GM23248 (cell line): ENCODE measurements around the gene LCN15. TPM values are rescaled to one million over a fixed set of nuclear protein-coding genes. Genes with fewer than 3 reads are reported as not detected.
"Not testable (repeated sequence)": the region's sequence is repeated elsewhere in the genome, so short reads cannot be mapped to it uniquely, and the experiment has no call there.

Experiments used
- DNase-seq: peaks from one replicate; pipeline ENCODE4 v3.0.0-alpha.2; 2015
- H2AFZ ChIP-seq: fragments of 200-600 bp; sonication (generic); 2 replicates; pipeline ENCODE4 v1.6.1; 2016; ENCODE audit warnings: antibody characterized with exemption
- H3F3A ChIP-seq: fragments of 200-600 bp; sonication (generic); 2 replicates; pipeline ENCODE4 v1.6.1; 2016; ENCODE audit warnings: mild to moderate bottlenecking, antibody characterized with exemption, mixed run types; ENCODE audit not compliant: insufficient read depth
- H3K27ac ChIP-seq: fragments of 200-600 bp; sonication (generic); 2 replicates; pipeline ENCODE4 v1.5.1; 2016; ENCODE audit warnings: mild to moderate bottlenecking
- H3K27me3 ChIP-seq: fragments of 200-600 bp; sonication (generic); replicated peaks from 2 replicates; pipeline ENCODE4 v1.6.1; 2016; ENCODE audit warnings: mild to moderate bottlenecking; ENCODE audit not compliant: insufficient read depth
- H3K36me3 ChIP-seq: fragments of 200-600 bp; sonication (generic); 2 replicates; pipeline ENCODE4 v1.6.1; 2016; ENCODE audit warnings: low read depth, mild to moderate bottlenecking
- H3K4me1 ChIP-seq: fragments of 200-600 bp; sonication (generic); 2 replicates; pipeline ENCODE4 v1.6.1; 2016; ENCODE audit warnings: mild to moderate bottlenecking; ENCODE audit not compliant: insufficient read depth
- H3K4me2 ChIP-seq: fragments of 200-600 bp; sonication (generic); one replicate; pipeline ENCODE4 v1.6.1; 2016; ENCODE audit warnings: mild to moderate bottlenecking; ENCODE audit not compliant: unreplicated experiment
- H3K4me3 ChIP-seq: fragments of 200-600 bp; sonication (generic); 2 replicates; pipeline ENCODE4 v1.5.1; 2016; ENCODE audit warnings: mild to moderate bottlenecking
- H3K79me2 ChIP-seq: fragments of 200-600 bp; sonication (generic); 2 replicates; pipeline ENCODE4 v1.6.1; 2016; ENCODE audit warnings: mild to moderate bottlenecking; ENCODE audit not compliant: insufficient read depth
- H3K9ac ChIP-seq: fragments of 200-600 bp; sonication (generic); 2 replicates; pipeline ENCODE4 v1.6.1; 2016; ENCODE audit warnings: mild to moderate bottlenecking
- H3K9me2 ChIP-seq: fragments of 200-600 bp; sonication (generic); 2 replicates; pipeline ENCODE4 v1.6.1; 2016; ENCODE audit warnings: mixed run types, mild to moderate bottlenecking, moderate library complexity; ENCODE audit not compliant: insufficient read depth
- H3K9me3 ChIP-seq: fragments of 200-600 bp; sonication (generic); one replicate; pipeline ENCODE4 v1.6.1; 2017; ENCODE audit warnings: low read depth
- H4K20me1 ChIP-seq: fragments of 200-600 bp; sonication (generic); 2 replicates; pipeline ENCODE4 v1.6.0; 2016; ENCODE audit not compliant: insufficient read depth
- EZH2 ChIP-seq: fragments of 200-600 bp; sonication (generic); IDR thresholded peaks from 2 replicates; pipeline ENCODE4 v1.6.1; 2018; ENCODE audit warnings: antibody characterized with exemption, mild to moderate bottlenecking; ENCODE audit not compliant: insufficient read depth, poor library complexity, severe bottlenecking
- EZH2phosphoT487 ChIP-seq: fragments of 200-600 bp; sonication (generic); IDR thresholded peaks from 2 replicates; pipeline ENCODE4 v1.6.1; 2018; ENCODE audit warnings: antibody characterized with exemption, moderate library complexity, mild to moderate bottlenecking, low read depth; ENCODE audit not compliant: insufficient read depth
- WGBS, 2 experiments: methylation state at CpG; one replicate each; pipeline ENCODE4 v1.1.6; 2015 to 2017; ENCODE audit warnings: low lambda C conversion rate in 2 of 2, low coverage in 1 of 2; ENCODE audit errors: missing lambda C conversion rate in 2 of 2; 5-methylcytosine and 5-hydroxymethylcytosine counted together
- in situ Hi-C: fragments of 300-500 bp; cut with MboI; formaldehyde crosslinking; loops from 2 replicates; pipeline ENCODE4 v1.15.0; 2020
- microRNA-seq: library from miRNA; unstranded; fragments of <30 nt; microRNA quantifications from one replicate; pipeline ENCODE4, GENCODE V29; 2016; ENCODE audit warnings: borderline number of aligned reads
- polyA plus RNA-seq: library from polyadenylated mRNA; unstranded; fragments of >200 nt; fragmentation: Nextera tagmentation; extraction: Ambion mirVana; gene quantifications from 2 replicates; pipeline ENCODE4 v1.2.1, GENCODE V29; 2016
- small RNA-seq: library from RNA; depleted of rRNA; stranded (forward); fragments of <200 nt; gene quantifications from one replicate; pipeline ENCODE3, GENCODE V24; 2014; ENCODE audit warnings: low read depth, low replicate concordance
- total RNA-seq: library from RNA; depleted of rRNA; stranded (reverse); fragments of >200 nt; shearing (Covaris generic); gene quantifications from 2 replicates; pipeline ENCODE4 v1.2.3, GENCODE V29; 2014; rRNA removed

Gene LCN15
- total and polyA plus RNA-seq, 2 experiments from 2014 or later: not detected

DNA sequence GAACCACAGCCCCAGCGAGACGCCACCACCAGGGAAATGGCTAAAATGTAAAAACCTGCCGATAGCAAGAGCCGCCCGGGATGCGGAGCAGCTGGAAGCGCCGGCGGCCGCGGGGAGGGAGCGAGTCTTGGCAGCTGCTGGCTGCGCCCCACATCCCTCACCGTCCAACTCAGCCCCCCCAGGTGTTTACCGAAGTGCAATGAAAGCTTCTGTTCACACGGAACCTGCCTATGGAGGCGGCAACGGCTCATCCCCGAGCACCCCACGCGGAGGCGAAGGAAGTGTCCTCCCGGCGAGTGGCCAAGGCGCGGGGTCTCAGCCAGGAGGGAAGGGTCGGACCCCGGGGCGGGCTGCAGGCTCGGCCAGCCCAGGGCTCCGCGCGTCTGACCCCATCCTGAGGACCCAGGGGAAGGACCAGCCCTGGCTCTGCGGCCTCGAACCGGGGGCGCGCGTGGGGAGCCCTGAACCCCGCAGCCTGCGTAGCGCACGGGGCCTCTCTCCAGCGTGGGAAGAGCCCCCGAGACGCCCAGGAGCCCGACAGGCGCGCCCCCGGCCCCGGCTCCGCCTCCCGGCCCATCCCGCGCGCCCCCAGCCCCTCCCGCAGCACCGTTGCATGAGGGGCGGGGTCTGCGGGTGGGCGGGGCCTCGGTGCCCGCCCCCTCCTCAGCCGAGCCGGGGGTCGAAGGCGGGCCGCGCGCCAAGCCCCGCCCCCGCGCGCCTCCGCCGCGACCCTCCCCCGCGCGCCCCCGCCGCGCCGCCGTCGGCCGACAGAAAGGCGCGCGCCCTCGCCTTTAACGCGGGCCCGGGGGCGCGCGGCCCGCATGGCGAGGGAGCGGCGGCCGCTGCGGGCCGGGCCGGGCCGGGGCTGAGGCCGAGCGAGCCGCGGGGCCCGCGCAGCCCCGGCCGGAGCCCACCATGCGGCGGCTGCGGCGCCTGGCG, 52.3 kb downstream of the LCN15 start, which contains the start of gene DIPK1B:
DIPK1B (plus strand) TSS at position 822 of the 939 bp plus-strand sequence; CDS start at position 916, 94 bp downstream.
- no peaks in the 10 kb centered on the region for H3K79me2 ChIP-seq
- in situ Hi-C loops: no loop called here
- no peak within 1 kb of the TSS for H3K9ac ChIP-seq
- H3K9me3 ChIP-seq: no peaks in the 10 kb centered on the region
- 0 out of 2 replicates have a peak, but pooled peaks cover 14% of the 10 kb centered on the region for H3F3A ChIP-seq
- no peak within 1 kb of the TSS for H3K4me2 ChIP-seq
- TF ChIP-seq EZH2phosphoT487 (no peak), EZH2 (no peak)
- H4K20me1 ChIP-seq: no peaks in the 10 kb centered on the region
- no peak within 1 kb of the TSS for H3K4me3 ChIP-seq
- no peaks in the 10 kb centered on the region for H3K9me2 ChIP-seq
- H2AFZ ChIP-seq: no peak within 1 kb of the TSS
- H3K4me1 ChIP-seq: peaks cover 7% of the 10 kb centered on the region; the same call in 1 of the 2 replicates
- H3K27ac ChIP-seq: no peak within 1 kb of the TSS
- 0 out of 2 replicates have a peak, but pooled peaks cover 5% of the 10 kb centered on the region for H3K27me3 ChIP-seq
- DNase-seq: peak; percentile 32
- no peaks in the 10 kb centered on the region for H3K36me3 ChIP-seq
- WGBS, 2 experiments: 8 to 10% methylated on average over 42 of the region's 119 CpGs

DNA sequence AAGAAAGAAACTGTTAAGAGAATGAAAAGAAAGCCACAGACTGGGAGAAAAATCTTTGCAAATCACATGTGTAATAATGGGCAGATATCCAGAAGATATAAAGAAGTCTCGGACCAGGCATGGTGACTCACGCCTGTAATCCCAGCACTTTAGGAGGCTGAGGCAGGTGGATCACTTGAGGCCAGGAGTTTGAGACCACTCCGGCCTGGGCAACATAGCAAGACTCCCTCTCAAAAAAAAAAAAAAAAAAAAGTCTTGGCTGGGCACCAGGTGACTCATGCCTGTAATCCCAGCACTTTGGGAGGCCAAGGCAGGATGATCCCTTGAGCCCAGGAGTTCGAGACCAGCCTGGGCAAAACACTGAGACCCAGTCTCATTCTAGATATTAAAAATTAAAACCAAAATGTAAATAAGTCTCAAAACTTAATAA, 53.1 kb downstream of the LCN15 start:
- H3K4me1 ChIP-seq, H3K79me2 ChIP-seq, H3K9me3 ChIP-seq, H4K20me1 ChIP-seq, H2AFZ ChIP-seq, H3K4me3 ChIP-seq, H3K9me2 ChIP-seq, H3K4me2 ChIP-seq, H3K9ac ChIP-seq, H3K36me3 ChIP-seq, H3K27me3 ChIP-seq, in situ Hi-C loops, H3K27ac ChIP-seq: not testable (repeated sequence)
- 7 to 12% methylated on average over 4 of the region's 4 CpGs for WGBS, 2 experiments
- 0 out of 2 replicates have a peak, but pooled peaks cover 14% of the 10 kb centered on the region for H3F3A ChIP-seq
- DNase-seq: peak; percentile 76

DNA sequence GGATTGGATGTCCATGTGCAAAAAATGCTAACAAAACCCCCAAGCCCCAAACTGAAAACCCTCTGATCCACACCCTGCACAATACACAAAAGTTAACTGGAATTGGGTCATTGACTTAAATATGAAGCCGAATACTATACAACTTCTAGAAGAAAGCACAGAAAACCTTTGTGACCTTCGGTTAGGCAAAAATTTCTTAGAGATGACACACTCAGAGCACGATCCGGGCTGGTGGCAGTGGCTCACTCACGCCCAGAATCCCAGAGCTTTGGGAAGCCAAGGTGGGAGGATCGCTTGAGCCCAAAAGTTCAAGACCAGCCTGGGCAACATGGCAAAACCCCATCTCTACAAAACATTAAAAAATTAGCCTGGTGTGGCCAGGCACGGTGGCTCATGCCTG, 53.8 kb downstream of the LCN15 start:
- Histone ChIP-seq H3K27ac (no peak overlapping the region), H3K27me3 (peaks cover 7% of the 10 kb centered on the region; the same call in 1 of the 2 replicates), H3F3A (0 out of 2 replicates have a peak, but pooled peaks cover 14% of the 10 kb centered on the region), H3K4me2 (no peak overlapping the region), H2AFZ (no peak overlapping the region), H4K20me1 (no peaks in the 10 kb centered on the region), H3K4me1 (peaks cover 7% of the 10 kb centered on the region; the same call in 1 of the 2 replicates), H3K36me3 (no peaks in the 10 kb centered on the region), H3K9me3 (no peaks in the 10 kb centered on the region), H3K9ac (no peak overlapping the region), H3K79me2 (no peaks in the 10 kb centered on the region), H3K4me3 (no peak overlapping the region), H3K9me2 (no peaks in the 10 kb centered on the region)
- peak; percentile 66 for DNase-seq
- in situ Hi-C loops: no loop called here
- TF ChIP-seq EZH2phosphoT487 (no peak), EZH2 (no peak)
- 26 to 32% methylated on average over 7 of the region's 7 CpGs for WGBS, 2 experiments

Small RNA genes within 50 kb of the gene (microRNA-seq; reads per million reads assigned to microRNA genes)
- gene MIR6722: not detected

Small RNA genes within 50 kb of the gene (small RNA-seq; reads per million reads assigned to genes)
- not detected for gene AL355987.2
- gene ATP6V1G1P3: not detected
- not detected for gene MIR6722

Other genes starting within 250 kb of the LCN15 start
- 5.2 and 5.7 TPM in 2 replicates for gene NOTCH1, start 218.5 kb downstream of the LCN15 start, total RNA-seq
- gene NOTCH1, start 218.5 kb downstream of the LCN15 start, polyA plus RNA-seq: 1.5 TPM in 2 replicates
- gene EGFL7, start 101.6 kb downstream of the LCN15 start, total RNA-seq: 13.7 and 15.3 TPM in 2 replicates
- 15.3 and 15.7 TPM in 2 replicates for gene EGFL7, start 101.6 kb downstream of the LCN15 start, polyA plus RNA-seq
- gene AGPAT2, start 77.1 kb downstream of the LCN15 start, total RNA-seq: 50.8 and 58.3 TPM in 2 replicates
- gene AGPAT2, start 77.1 kb downstream of the LCN15 start, polyA plus RNA-seq: 68.7 and 80.3 TPM in 2 replicates
- gene DIPK1B, start 51.9 kb downstream of the LCN15 start, total RNA-seq: not detected in 2 replicates
- gene DIPK1B, start 51.9 kb downstream of the LCN15 start, polyA plus RNA-seq: 0.15 TPM in 1 of 2 replicates, not detected in the other
- gene LCN10, start 21.6 kb downstream of the LCN15 start, total RNA-seq: not detected in 2 replicates
- not detected in 2 replicates for gene LCN10, start 21.6 kb downstream of the LCN15 start, polyA plus RNA-seq
- gene LCN6, start 16.0 kb downstream of the LCN15 start, total RNA-seq: not detected in 2 replicates
- not detected in 2 replicates for gene LCN6, start 16.0 kb downstream of the LCN15 start, polyA plus RNA-seq
- gene LCN8, start 6.3 kb downstream of the LCN15 start, total RNA-seq: not detected in 2 replicates
- gene LCN8, start 6.3 kb downstream of the LCN15 start, polyA plus RNA-seq: not detected in 2 replicates
- 51.3 and 51.7 TPM in 2 replicates for gene TMEM141, start 26.8 kb upstream of the LCN15 start, total RNA-seq
- 59.4 and 61.8 TPM in 2 replicates for gene TMEM141, start 26.8 kb upstream of the LCN15 start, polyA plus RNA-seq
- gene CCDC183, start 31.8 kb upstream of the LCN15 start, total RNA-seq: 0.76 TPM in 1 of 2 replicates, not detected in the other
- 0.39 and 1.5 TPM in 2 replicates for gene CCDC183, start 31.8 kb upstream of the LCN15 start, polyA plus RNA-seq
- 74.4 and 81.1 TPM in 2 replicates for gene RABL6, start 43.4 kb upstream of the LCN15 start, total RNA-seq
- 21.6 and 22.0 TPM in 2 replicates for gene RABL6, start 43.4 kb upstream of the LCN15 start, polyA plus RNA-seq
- 0.89 and 1.4 TPM in 2 replicates for gene AJM1, start 78.0 kb upstream of the LCN15 start, total RNA-seq
- 1.1 and 1.4 TPM in 2 replicates for gene AJM1, start 78.0 kb upstream of the LCN15 start, polyA plus RNA-seq
- 71.1 and 84.6 TPM in 2 replicates for gene PHPT1, start 84.9 kb upstream of the LCN15 start, total RNA-seq
- 295 and 302 TPM in 2 replicates for gene PHPT1, start 84.9 kb upstream of the LCN15 start, polyA plus RNA-seq
- gene MAMDC4, start 87.8 kb upstream of the LCN15 start, total RNA-seq: 1.1 and 2.3 TPM in 2 replicates
- gene MAMDC4, start 87.8 kb upstream of the LCN15 start, polyA plus RNA-seq: 0.35 and 0.43 TPM in 2 replicates
- gene EDF1, start 101.8 kb upstream of the LCN15 start, total RNA-seq: 299 and 305 TPM in 2 replicates
- 567 and 586 TPM in 2 replicates for gene EDF1, start 101.8 kb upstream of the LCN15 start, polyA plus RNA-seq
- gene TRAF2, start 122.0 kb upstream of the LCN15 start, total RNA-seq: 8.1 and 11.5 TPM in 2 replicates
- 14.3 and 15.0 TPM in 2 replicates for gene TRAF2, start 122.0 kb upstream of the LCN15 start, polyA plus RNA-seq
- gene FBXW5, start 180.2 kb upstream of the LCN15 start, total RNA-seq: 234 and 259 TPM in 2 replicates
- 110 and 113 TPM in 2 replicates for gene FBXW5, start 180.2 kb upstream of the LCN15 start, polyA plus RNA-seq
- gene C8G, start 180.7 kb upstream of the LCN15 start, total RNA-seq: not detected in 2 replicates
- gene C8G, start 180.7 kb upstream of the LCN15 start, polyA plus RNA-seq: 0.49 TPM in 1 of 2 replicates, not detected in the other
- gene LCN12, start 187.8 kb upstream of the LCN15 start, total RNA-seq: not detected in 2 replicates
- gene LCN12, start 187.8 kb upstream of the LCN15 start, polyA plus RNA-seq: not detected in 2 replicates
- not detected in 2 replicates for gene PTGDS, start 213.0 kb upstream of the LCN15 start, total RNA-seq
- 0.24 and 0.25 TPM in 2 replicates for gene PTGDS, start 213.0 kb upstream of the LCN15 start, polyA plus RNA-seq
- gene LCNL1, start 218.5 kb upstream of the LCN15 start, total RNA-seq: not detected in 2 replicates
- not detected in 2 replicates for gene LCNL1, start 218.5 kb upstream of the LCN15 start, polyA plus RNA-seq
- 38.7 and 52.2 TPM in 2 replicates for gene PAXX, start 227.9 kb upstream of the LCN15 start, total RNA-seq
- 49.3 and 54.5 TPM in 2 replicates for gene PAXX, start 227.9 kb upstream of the LCN15 start, polyA plus RNA-seq
- gene CLIC3, start 232.1 kb upstream of the LCN15 start, total RNA-seq: 33.3 and 37.7 TPM in 2 replicates
- gene CLIC3, start 232.1 kb upstream of the LCN15 start, polyA plus RNA-seq: 98.9 and 107 TPM in 2 replicates